Endothelial cell of umbilical vein (primary cell): ENCODE results near the gene NR5A1. TPM values are rescaled to one million over a fixed set of nuclear protein-coding genes. Genes with fewer than 3 reads are reported as not detected.

Experiments used
- BruUV-seq: library from RNA; stranded (reverse); fragments of 400-500 nt; replicated peaks from 2 replicates; lab custom pipeline; 2021; lab: Mats Ljungman, UMichigan
- CTCF ChIA-PET: fragments of 300-600, 350-600 bp; sonication (Branson Sonifier 250); formaldehyde crosslinking; loops from one replicate; lab custom pipeline; 2021; ENCODE audit warnings: antibody characterized with exemption, inconsistent platforms; lab: Charles Lee
- POLR2A ChIA-PET: fragments of 300-600, 350-600 bp; sonication (Branson Sonifier 250); formaldehyde crosslinking; loops from one replicate; lab custom pipeline; 2021; ENCODE audit warnings: antibody characterized with exemption, inconsistent platforms; lab: Charles Lee
- DNase-seq: peaks from one replicate; pipeline ENCODE4 v3.0.0-alpha.2; 2011; ENCODE audit warnings: low read depth, low spot score
- FAIRE-seq: peaks from 2 replicates; lab custom pipeline; 2011; peaks lifted over from hg19 to GRCh38; lab: Jason Lieb, UNC
- H2AFZ ChIP-seq: 2 replicates; pipeline ENCODE4 v1.6.0; 2012; ENCODE audit warnings: low read depth, low read length, control low read depth, inconsistent platforms
- H3K27ac ChIP-seq: 2 replicates; pipeline ENCODE4 v1.5.1; 2011; ENCODE audit warnings: low read depth, mild to moderate bottlenecking, control low read depth, low read length, moderate library complexity; ENCODE audit not compliant: insufficient read depth
- H3K27me3 ChIP-seq, 2 experiments: 2 replicates each; pipeline versions ENCODE4 v1.6.0 to v1.6.1; 2011; ENCODE audit warnings: low read length in 2 of 2, mixed read lengths in 1 of 2; ENCODE audit not compliant: control insufficient read depth in 2 of 2, insufficient read depth in 2 of 2
- H3K36me3 ChIP-seq, 2 experiments: 2 replicates in 1 of 2; 3 replicates in 1 of 2; pipeline ENCODE4 v1.5.1; 2011; ENCODE audit warnings: low read length in 2 of 2, mild to moderate bottlenecking in 1 of 2, moderate library complexity in 1 of 2; ENCODE audit not compliant: control insufficient read depth in 2 of 2, insufficient read depth in 2 of 2; ENCODE audit errors: extremely low read depth in 1 of 2
- H3K4me1 ChIP-seq: 3 replicates; pipeline ENCODE4 v1.5.1; 2011; ENCODE audit warnings: mild to moderate bottlenecking, low read length; ENCODE audit not compliant: control insufficient read depth, insufficient read depth; ENCODE audit errors: extremely low read depth
- H3K4me2 ChIP-seq: 2 replicates; pipeline ENCODE4 v1.6.1; 2011; ENCODE audit warnings: low read length, control low read depth, mixed read lengths; ENCODE audit not compliant: insufficient read depth
- H3K4me3 ChIP-seq, 3 experiments: fragments of 200-600 bp in 1 of 3; sonication (generic), shearing (Covaris generic) in 1 of 3; replicated peaks in 1 of 3; 2 replicates each; pipeline ENCODE4 v1.5.1; 2011 to 2016; ENCODE audit warnings: control low read depth in 3 of 3, low read length in 3 of 3, mild to moderate bottlenecking in 2 of 3, inconsistent platforms in 1 of 3, low read depth in 1 of 3, moderate library complexity in 1 of 3; ENCODE audit not compliant: insufficient read depth in 1 of 3
- H3K79me2 ChIP-seq: 2 replicates; pipeline ENCODE4 v1.6.0; 2012; ENCODE audit warnings: low read length, inconsistent platforms; ENCODE audit not compliant: control insufficient read depth, insufficient read depth
- H3K9ac ChIP-seq: replicated peaks from 2 replicates; pipeline ENCODE3; 2011; ENCODE audit warnings: low read length, control low read depth; ENCODE audit not compliant: insufficient read depth; ENCODE audit errors: extremely low read depth
- H3K9me1 ChIP-seq: replicated peaks from 3 replicates; pipeline ENCODE4 v1.6.0; 2011; ENCODE audit warnings: mild to moderate bottlenecking, low read length; ENCODE audit not compliant: control insufficient read depth, insufficient read depth; ENCODE audit errors: extremely low read depth
- H3K9me3 ChIP-seq: replicated peaks from 2 replicates; pipeline ENCODE4 v1.5.1; 2012; ENCODE audit warnings: low read length, inconsistent platforms; ENCODE audit not compliant: control insufficient read depth, insufficient read depth
- H4K20me1 ChIP-seq: replicated peaks from 2 replicates; pipeline ENCODE3; 2011; ENCODE audit warnings: mild to moderate bottlenecking, low read length; ENCODE audit not compliant: control insufficient read depth, insufficient read depth; ENCODE audit errors: extremely low read depth
- EZH2 ChIP-seq: IDR thresholded peaks from 2 replicates; pipeline ENCODE4 v1.6.1; 2012; ENCODE audit warnings: borderline replicate concordance, low read depth, mild to moderate bottlenecking, moderate library complexity, low read length, inconsistent platforms; ENCODE audit not compliant: severe bottlenecking
- FOS ChIP-seq: IDR thresholded peaks from 2 replicates; pipeline ENCODE4 v1.6.1; 2011; ENCODE audit warnings: mild to moderate bottlenecking, low read length, moderate library complexity, borderline replicate concordance; ENCODE audit not compliant: insufficient read depth
- GATA2 ChIP-seq: IDR thresholded peaks from 2 replicates; pipeline ENCODE4 v1.7.0; 2011; ENCODE audit warnings: low read depth, mild to moderate bottlenecking, moderate library complexity, mixed read lengths, low read length; ENCODE audit not compliant: insufficient read length, insufficient read depth
- JUN ChIP-seq: IDR thresholded peaks from 2 replicates; pipeline ENCODE4 v1.6.1; 2011; ENCODE audit warnings: borderline replicate concordance, low read depth; ENCODE audit not compliant: insufficient read length, insufficient read depth
- MAX ChIP-seq: IDR thresholded peaks from 2 replicates; pipeline ENCODE4 v1.6.1; 2011; ENCODE audit not compliant: insufficient read depth, insufficient read length
- MYC ChIP-seq: IDR thresholded peaks from one replicate; pipeline ENCODE4 v1.6.1; 2011; ENCODE audit warnings: mild to moderate bottlenecking, low read depth, low read length
- POLR2A ChIP-seq: IDR thresholded peaks from 2 replicates; pipeline ENCODE4 v1.6.1; 2012; ENCODE audit warnings: low read depth, mild to moderate bottlenecking, control low read depth, low read length
- POLR2AphosphoS5 ChIP-seq: IDR thresholded peaks from 2 replicates; pipeline ENCODE4 v1.6.1; 2012; ENCODE audit warnings: low read depth, mild to moderate bottlenecking, control low read depth, low read length, moderate library complexity; ENCODE audit not compliant: insufficient read depth
- dilution Hi-C: fragments of 300-500 bp; cut with MboI; formaldehyde crosslinking; loops from one replicate; pipeline ENCODE4 v1.15.0; 2019; ENCODE audit warnings: low sequenced_read_pairs; ENCODE audit not compliant: extremely low pct_ligation_motif_present
- intact Hi-C: fragments of 100-400 bp; cut with micrococcal nuclease; formaldehyde crosslinking; loops from one replicate; pipeline ENCODE4 v1.10.0; 2022
- polyA plus RNA-seq, 4 experiments: library from polyadenylated mRNA; depleted of rRNA in 3 of 4; stranded (reverse) in 3 of 4; unstranded in 1 of 4; fragments of >200 nt; gene quantifications; 2 replicates each; pipeline versions ENCODE4 v1.2.1 to v1.2.3, GENCODE V29; 2011 to 2012; ENCODE audit warnings: missing spikeins in 1 of 4
- total RNA-seq: library from RNA; stranded (reverse); gene quantifications from 2 replicates; pipeline ENCODE4 v1.2.3, GENCODE V29; 2021
- TF ChIP-seq, protein P1 (sequence below), 2 donors: IDR thresholded peaks; 1 replicate in 1 of 2; 2 replicates in 1 of 2; pipeline ENCODE4 v1.5.1; 2011; ENCODE audit warnings: low read length in 2 of 2, mild to moderate bottlenecking in 2 of 2, moderate library complexity in 2 of 2, control low read depth in 1 of 2, inconsistent platforms in 1 of 2, low read depth in 1 of 2; ENCODE audit not compliant: insufficient read depth in 1 of 2; ENCODE audit errors: extremely low read depth in 1 of 2

Gene NR5A1
- total and polyA plus RNA-seq, 2 donors (not counting 3 experiments of a cell fraction or from before 2014, with no cell fraction given), result not detected

- dilution Hi-C loops, result no loop called here
- Histone ChIP-seq H3K79me2 (no peaks in the 10 kb centered on the region), H3K9ac (no peak overlapping the region), H3K9me3 (no peaks in the 10 kb centered on the region), H3K4me1 (no peaks in the 10 kb centered on the region), H3K9me1 (no peaks in the 10 kb centered on the region), H3K4me3 (no peak overlapping the region), H2AFZ (no peak overlapping the region), H3K27me3 (peaks cover 41 to 50% of the 10 kb centered on the region in 2 experiments), H3K4me2 (no peak overlapping the region), H3K36me3 (no peaks in the 10 kb centered on the region), H4K20me1 (no peaks in the 10 kb centered on the region), H3K27ac (no peak overlapping the region)
- TF ChIP-seq FOS (no peak), POLR2AphosphoS5 (no peak)
- POLR2A ChIA-PET, result no interaction called here
- no TSS peak for BruUV-seq
- intact Hi-C loops, result no loop called here
- peak; percentile 8 for FAIRE-seq
- no peak for DNase-seq
- CTCF ChIA-PET, result no interaction called here
Measured at GRCh38 chr9:124501771-124502320, 5.4 kb downstream of the NR5A1 start.

DNA sequence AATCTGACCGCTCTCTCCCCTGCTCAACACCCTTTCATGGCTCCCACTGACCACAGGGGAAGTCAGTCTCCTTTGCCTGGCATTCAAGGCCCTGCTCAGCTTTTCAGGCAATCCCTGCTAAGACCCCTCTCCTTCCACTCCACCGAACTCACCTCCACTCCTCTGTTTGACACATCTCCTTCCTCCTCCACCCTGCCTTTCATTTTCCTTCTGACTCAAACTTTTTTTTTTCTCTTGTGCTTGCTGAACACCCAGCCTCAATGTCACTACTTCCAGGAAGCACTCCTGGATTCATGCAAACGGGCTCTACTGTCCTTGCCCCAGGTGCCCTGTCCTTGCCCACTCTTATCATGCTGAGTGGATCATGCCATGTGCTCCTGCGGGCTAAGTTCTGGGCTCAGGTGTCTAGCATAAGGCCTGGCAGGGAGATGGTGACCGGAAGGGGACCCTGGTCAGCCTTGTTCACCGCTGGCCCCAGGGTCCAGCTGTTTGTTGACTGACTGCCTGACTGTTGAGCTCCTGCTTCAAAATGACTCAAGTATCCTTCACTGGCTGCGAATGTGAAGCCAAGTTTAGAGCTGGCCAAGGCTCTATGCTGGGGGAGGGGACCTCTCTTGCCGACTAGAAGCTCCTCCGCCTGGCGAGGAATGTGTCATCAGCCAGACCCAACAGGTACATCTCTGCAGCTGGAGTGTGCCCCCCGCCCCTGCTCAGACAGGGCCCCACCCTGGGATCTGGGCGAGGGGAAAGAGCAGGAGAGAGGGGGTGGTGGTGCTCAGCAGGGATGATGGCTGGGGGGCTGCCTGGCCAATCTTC, 6.2 kb downstream of the NR5A1 start:
- no peaks in the 10 kb centered on the region for H3K36me3 ChIP-seq
- no peak overlapping the region for H3K9ac ChIP-seq
- H3K27me3 ChIP-seq, result peaks cover 39 to 47% of the 10 kb centered on the region in 2 experiments
- BruUV-seq, result no TSS peak
- no peaks in the 10 kb centered on the region for H4K20me1 ChIP-seq
- H3K79me2 ChIP-seq, result no peaks in the 10 kb centered on the region
- TF ChIP-seq, protein P1, sequence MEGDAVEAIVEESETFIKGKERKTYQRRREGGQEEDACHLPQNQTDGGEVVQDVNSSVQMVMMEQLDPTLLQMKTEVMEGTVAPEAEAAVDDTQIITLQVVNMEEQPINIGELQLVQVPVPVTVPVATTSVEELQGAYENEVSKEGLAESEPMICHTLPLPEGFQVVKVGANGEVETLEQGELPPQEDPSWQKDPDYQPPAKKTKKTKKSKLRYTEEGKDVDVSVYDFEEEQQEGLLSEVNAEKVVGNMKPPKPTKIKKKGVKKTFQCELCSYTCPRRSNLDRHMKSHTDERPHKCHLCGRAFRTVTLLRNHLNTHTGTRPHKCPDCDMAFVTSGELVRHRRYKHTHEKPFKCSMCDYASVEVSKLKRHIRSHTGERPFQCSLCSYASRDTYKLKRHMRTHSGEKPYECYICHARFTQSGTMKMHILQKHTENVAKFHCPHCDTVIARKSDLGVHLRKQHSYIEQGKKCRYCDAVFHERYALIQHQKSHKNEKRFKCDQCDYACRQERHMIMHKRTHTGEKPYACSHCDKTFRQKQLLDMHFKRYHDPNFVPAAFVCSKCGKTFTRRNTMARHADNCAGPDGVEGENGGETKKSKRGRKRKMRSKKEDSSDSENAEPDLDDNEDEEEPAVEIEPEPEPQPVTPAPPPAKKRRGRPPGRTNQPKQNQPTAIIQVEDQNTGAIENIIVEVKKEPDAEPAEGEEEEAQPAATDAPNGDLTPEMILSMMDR (IDR thresholded peaks at IDR 0.05; ENCODE audit: extremely low read depth in 1 of 2, insufficient read depth in 1 of 2, low read depth in 1 of 2, low read length in 2 of 2), result no peak
- no peak for TF ChIP-seq EZH2
- no peak for TF ChIP-seq POLR2AphosphoS5
- no peak for TF ChIP-seq MYC
- no peak for TF ChIP-seq FOS
- no peak for TF ChIP-seq JUN
- no peak for TF ChIP-seq MAX
- TF ChIP-seq GATA2, result no peak
- TF ChIP-seq POLR2A, result no peak
- ChIA-PET CTCF (interaction anchor here (0.6 kb wide), 1 partner anchor 82 kb away, joined by 3 read pairs; no protein-coding TSS in a partner anchor), POLR2A (no interaction called here)
- no peaks in the 10 kb centered on the region for H3K9me3 ChIP-seq
- no peak overlapping the region for H2AFZ ChIP-seq
- FAIRE-seq (no peak), DNase-seq (no peak)
- intact Hi-C loops, result no loop called here
- H3K9me1 ChIP-seq, result no peaks in the 10 kb centered on the region
- dilution Hi-C loops, result no loop called here
- H3K4me1 ChIP-seq, result no peaks in the 10 kb centered on the region
- no peak overlapping the region for H3K4me3 ChIP-seq
- no peak overlapping the region for H3K27ac ChIP-seq
- H3K4me2 ChIP-seq, result no peak overlapping the region
